ENCODE measurements around the gene DIAPH2. TPM values are rescaled to one million over a fixed set of nuclear protein-coding genes. Genes with fewer than 3 reads are reported as not detected.

DIAPH2 gene
- total RNA-seq, 6 experiments from 2014 or later: 10.1 to 13.5 (median 11.6) TPM

DNA sequence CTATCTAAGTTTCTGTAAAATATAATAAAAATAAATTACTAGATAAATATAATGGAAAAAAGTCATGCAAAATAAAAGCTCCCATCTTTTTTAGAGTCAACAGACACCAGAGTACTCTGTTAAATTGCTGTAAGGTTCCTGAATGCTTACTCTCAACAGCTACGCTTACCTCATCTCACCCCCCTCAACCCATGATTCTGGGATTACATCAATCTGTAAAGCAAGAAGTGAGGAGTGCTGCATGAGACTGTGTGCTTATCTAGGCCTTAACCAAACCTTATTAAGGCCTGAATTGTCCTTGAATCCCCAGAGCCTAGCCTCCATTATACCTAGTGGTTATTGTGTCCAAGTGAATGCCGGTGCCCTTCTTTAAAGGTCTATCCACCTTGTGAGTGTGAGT, 934.9 kb downstream of the DIAPH2 start:
- Mint-ChIP-seq H3K36me3 (ENCODE audit: low read depth) (no peaks in the 10 kb centered on the region), H3K27me3 (ENCODE audit: insufficient read depth) (no peaks in the 10 kb centered on the region; the same call in 1 of the 2 replicates), H3K9me3 (no peaks in the 10 kb centered on the region), H3K27ac (no peak overlapping the region), H3K4me3 (no peak overlapping the region), H3K4me1 (ENCODE audit: low read depth) (peaks cover 20% of the 10 kb centered on the region)
- DNase-seq: no peak
- TF ChIP-seq, protein P1, sequence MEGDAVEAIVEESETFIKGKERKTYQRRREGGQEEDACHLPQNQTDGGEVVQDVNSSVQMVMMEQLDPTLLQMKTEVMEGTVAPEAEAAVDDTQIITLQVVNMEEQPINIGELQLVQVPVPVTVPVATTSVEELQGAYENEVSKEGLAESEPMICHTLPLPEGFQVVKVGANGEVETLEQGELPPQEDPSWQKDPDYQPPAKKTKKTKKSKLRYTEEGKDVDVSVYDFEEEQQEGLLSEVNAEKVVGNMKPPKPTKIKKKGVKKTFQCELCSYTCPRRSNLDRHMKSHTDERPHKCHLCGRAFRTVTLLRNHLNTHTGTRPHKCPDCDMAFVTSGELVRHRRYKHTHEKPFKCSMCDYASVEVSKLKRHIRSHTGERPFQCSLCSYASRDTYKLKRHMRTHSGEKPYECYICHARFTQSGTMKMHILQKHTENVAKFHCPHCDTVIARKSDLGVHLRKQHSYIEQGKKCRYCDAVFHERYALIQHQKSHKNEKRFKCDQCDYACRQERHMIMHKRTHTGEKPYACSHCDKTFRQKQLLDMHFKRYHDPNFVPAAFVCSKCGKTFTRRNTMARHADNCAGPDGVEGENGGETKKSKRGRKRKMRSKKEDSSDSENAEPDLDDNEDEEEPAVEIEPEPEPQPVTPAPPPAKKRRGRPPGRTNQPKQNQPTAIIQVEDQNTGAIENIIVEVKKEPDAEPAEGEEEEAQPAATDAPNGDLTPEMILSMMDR (IDR thresholded peaks at IDR 0.05): no peak

DNA sequence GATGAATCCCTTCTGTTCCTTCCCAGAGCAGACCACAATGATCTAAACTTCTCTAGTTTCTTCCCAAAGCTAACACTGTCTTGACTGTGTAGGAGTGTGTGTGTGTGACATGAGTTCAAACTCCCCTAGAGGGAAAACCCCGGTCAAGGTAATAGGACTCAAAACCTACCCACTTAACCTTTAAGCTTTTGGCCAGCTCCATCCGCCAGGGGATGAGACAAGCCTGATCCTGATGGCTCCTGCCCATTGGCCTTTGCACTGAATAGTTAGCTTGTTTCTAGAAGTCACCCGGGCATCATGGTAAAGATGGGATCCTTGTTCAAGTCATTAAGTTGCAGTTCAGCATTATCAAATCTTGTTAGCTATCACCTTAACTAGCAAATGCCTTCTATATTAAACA, 937.5 kb downstream of the DIAPH2 start:
- TF ChIP-seq, protein P1 (IDR thresholded peaks at IDR 0.05): no peak
- H3K36me3 Mint-ChIP-seq (ENCODE audit: low read depth): no peaks in the 10 kb centered on the region
- no peak overlapping the region for H3K4me3 Mint-ChIP-seq
- H3K27me3 Mint-ChIP-seq (ENCODE audit: insufficient read depth): no peaks in the 10 kb centered on the region; the same call in 1 of the 2 replicates
- no peak for DNase-seq
- peaks cover 8% of the 10 kb centered on the region for H3K4me1 Mint-ChIP-seq (ENCODE audit: low read depth)
- no peak overlapping the region for H3K27ac Mint-ChIP-seq
- no peaks in the 10 kb centered on the region for H3K9me3 Mint-ChIP-seq

DNA sequence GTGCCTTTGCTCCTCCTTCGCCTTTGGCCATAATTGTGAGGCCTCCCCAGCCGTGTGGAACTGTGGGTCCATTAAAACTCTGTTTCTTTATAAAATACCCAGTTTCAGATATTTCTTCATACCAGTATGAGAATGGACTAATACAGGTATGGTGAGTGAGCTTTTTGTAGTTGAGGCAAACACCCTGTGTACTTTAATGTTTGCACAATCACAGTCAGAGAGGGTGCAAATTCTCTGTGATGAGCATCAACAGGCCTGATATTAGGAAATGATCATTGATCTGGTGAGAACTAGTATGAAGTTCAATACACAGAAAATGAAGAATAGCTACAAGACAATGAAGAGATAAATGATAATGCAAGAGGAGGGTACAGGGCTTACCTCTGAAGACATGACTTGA, 943.7 kb downstream of the DIAPH2 start:
- Mint-ChIP-seq H3K27me3 (ENCODE audit: insufficient read depth) (peaks cover 3% of the 10 kb centered on the region), H3K9me3 (no peaks in the 10 kb centered on the region), H3K4me1 (ENCODE audit: low read depth) (no peaks in the 10 kb centered on the region), H3K27ac (no peak overlapping the region), H3K36me3 (ENCODE audit: low read depth) (no peaks in the 10 kb centered on the region), H3K4me3 (no peak overlapping the region)
- TF ChIP-seq, protein P1 (IDR thresholded peaks at IDR 0.05): no peak
- no peak for DNase-seq

DNA sequence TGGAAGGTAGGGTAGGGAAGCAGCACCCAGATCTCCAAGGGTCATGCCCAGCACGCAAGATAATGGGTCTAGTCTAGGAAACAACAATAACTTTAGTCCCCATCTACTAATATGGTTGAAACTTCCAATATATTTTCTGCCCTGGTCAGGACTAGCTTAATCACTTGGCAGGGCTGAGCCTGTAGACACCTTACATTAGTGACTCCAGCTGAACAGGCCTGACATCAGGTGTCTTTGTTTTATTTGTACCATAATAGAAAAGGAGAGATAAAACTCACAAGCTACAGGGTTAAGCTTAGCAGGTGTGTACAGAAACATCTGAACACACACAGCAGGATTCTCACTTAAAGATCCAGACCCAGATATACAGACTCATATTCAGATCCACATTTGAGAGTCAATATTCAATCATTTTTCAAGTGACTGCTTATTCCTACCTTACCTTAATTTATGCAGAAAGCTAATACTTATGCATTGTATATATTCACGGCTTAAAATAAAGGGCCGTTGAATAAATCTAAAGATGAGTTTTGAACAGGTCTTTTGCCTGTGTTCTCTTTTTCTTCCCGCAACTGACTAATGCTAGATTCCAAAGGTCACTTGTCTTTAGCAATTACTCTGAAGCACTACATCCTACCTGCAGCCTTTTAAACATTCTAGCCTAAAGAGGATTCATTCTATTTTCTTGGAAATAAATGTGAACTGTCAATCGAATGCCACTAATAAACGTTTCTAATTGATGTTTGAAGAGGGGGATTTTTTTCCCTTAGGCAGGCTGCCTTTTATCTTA, 944.4 kb downstream of the DIAPH2 start:
- Mint-ChIP-seq H3K27ac (no peak overlapping the region), H3K9me3 (no peaks in the 10 kb centered on the region), H3K36me3 (ENCODE audit: low read depth) (no peaks in the 10 kb centered on the region), H3K4me1 (ENCODE audit: low read depth) (no peaks in the 10 kb centered on the region), H3K27me3 (ENCODE audit: insufficient read depth) (peaks cover 3% of the 10 kb centered on the region), H3K4me3 (no peak overlapping the region)
- TF ChIP-seq, protein P1 (IDR thresholded peaks at IDR 0.05): no peak
- no peak for DNase-seq

DNA sequence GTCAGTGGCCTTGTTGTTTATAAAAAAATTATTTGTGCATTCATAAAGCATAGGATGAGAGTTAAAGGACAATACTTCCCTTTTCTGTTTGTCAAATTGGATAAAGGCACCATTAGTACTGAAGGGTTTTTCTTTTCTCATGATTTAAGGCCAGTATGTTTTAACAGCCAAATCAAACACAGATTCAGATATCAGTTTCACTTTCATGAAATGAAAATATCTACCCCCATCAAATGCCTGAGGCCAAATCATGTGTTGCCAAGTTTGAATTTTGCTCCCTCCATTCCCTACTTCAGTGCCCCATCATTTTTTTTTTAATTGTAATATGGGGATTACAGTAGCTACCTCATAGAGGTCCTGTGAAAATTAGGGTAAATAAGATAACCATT, 944.9 kb downstream of the DIAPH2 start:
- Mint-ChIP-seq H3K27me3 (ENCODE audit: insufficient read depth) (peaks cover 3% of the 10 kb centered on the region; the same call in 1 of the 2 replicates), H3K27ac (no peak overlapping the region), H3K4me3 (no peak overlapping the region), H3K9me3 (no peaks in the 10 kb centered on the region), H3K4me1 (ENCODE audit: low read depth) (no peaks in the 10 kb centered on the region), H3K36me3 (ENCODE audit: low read depth) (no peaks in the 10 kb centered on the region)
- TF ChIP-seq, protein P1 (IDR thresholded peaks at IDR 0.05): no peak
- no peak for DNase-seq
